SIG-M5 (cell line): ENCODE measurements around the gene PRRC1.

ENCODE experiments used
- DNase-seq: peaks from one replicate; lab custom pipeline; 2025; lab: John Stamatoyannopoulos, UW

The PRRC1 gene

DNA sequence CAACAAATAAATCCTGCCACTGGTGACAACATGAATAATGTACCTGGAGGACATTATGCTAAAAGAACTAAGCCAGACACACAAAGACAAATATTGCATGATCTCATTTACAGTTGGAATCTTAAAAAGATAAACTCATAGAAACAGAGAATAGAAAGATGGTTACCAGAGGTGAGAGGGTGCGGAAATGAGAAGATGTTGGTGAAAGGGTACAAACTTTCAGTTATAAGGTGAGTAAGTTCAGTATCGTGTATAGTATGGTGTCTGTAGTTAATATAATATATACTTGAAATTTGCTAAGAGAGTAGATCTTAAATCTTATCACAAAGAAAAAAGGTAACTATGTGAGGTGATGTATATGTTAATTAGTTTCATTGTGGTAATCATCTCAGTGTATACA, 63.3 kb downstream of the PRRC1 start:
- no peak for DNase-seq

DNA sequence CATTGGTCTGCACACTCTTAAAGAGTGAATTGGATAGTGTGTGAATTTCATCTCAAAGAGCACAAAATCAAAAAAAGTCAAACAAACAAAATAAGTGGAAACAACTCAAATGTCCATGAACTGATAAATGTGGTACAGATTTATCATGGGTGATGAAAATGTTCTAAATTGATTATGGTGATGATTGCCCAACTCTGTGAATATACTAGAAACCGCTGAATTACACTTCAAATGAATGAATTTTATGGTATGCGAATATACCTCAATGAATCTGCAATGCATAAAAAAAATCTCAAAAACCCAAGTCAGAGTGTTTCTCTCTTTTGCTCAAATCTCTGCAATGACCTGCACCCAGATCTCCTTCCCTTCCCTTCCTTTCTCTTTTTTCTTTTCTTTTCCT, 64.0 kb downstream of the PRRC1 start:
- no peak for DNase-seq

DNA sequence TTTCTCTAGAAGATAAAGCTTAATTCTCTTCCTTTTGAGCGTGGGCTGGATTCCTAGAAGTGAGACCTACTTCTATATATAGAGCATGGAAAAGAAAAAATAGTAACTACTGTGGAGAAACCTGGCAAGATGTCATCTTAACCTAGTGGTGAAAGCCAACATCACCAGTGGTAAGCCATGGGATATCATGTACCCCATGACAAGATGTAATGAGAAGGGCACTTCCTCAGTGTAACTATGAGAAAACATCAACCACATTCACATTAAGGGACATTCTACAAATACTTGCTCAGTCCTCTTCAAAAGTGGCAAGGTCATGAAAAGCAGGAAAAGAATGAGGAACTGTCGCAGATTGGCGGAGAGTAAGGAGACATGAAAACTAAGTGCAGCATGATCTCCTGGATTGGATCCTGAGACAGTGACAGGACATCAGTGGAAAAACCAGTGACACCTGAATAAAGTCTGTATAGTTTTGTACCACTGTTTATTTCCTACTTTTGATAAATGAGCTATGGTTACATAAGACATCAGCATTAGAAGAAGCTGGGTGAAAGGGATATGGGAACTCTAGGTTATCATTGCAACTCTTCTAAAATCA, 65.4 kb downstream of the PRRC1 start:
- no peak for DNase-seq

DNA sequence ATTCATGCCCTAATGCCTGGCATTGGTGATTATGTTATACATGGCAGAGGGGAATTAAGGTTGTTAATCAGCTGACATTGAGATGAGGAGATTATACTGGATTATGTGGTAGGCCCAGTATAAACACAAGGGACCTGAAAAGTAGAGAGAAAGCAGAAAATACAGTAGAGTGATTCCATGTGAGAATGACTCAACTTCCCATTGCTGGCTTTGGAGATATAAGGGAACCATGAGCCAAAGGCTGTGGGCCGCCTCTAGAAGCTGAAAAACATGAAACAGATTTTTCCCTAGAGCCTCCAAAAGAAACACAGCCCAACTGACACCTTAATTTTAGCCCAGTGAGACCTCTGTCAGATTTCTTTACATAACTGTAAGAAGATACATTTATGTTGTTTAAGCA, 66.4 kb downstream of the PRRC1 start:
- no peak for DNase-seq

DNA sequence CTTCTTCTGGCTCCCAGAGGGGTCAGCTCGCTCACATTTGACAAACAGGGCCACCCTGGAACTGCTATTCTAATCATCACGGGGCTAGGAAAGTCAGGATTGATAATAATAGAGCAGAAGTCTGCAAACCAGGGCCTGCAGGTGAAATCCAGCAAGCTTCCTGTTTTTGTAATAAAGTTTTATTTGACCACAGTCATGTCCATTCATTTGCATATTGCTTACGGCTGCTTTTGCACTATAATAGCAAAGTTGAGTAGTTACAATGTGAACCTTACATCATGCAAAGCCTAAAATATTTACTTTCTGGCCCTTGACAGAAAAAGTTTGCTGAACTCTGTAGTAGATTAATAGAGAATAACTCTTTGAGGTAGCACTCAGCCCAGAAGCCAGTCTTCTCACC, 68.2 kb downstream of the PRRC1 start:
- no peak for DNase-seq

DNA sequence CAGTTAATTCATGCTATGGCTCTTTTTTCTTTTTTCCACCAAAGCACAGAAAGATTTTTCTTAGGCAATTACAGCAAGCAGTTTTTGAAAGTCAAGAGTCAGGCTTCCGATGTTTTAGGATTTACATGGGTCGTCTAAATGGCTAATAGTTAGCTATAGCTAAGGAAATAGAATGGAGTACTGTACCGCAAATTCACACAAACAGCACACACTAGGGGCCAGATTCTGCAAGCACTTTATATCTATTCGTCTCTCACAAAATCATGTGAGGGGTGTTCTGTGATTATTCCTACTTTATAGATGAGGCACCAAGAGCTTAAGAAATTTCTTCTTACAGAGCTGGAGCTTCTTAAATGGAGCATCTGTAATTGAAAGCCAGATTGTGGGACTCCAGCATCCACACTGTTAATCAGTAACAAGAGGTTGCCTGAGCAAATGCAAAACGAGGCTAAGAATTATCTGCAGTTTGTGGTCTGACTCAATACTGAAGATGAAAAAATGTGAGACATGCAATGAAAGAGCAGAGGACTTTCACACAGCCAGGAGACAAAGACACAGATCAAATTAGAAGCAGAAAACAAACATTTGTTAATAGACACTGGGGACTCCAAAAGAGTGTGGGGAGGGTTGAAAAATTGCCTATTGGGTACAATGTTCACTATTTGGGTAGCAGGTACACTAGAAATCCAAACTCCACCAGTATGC, 68.8 kb downstream of the PRRC1 start:
- DNase-seq = no peak

DNA sequence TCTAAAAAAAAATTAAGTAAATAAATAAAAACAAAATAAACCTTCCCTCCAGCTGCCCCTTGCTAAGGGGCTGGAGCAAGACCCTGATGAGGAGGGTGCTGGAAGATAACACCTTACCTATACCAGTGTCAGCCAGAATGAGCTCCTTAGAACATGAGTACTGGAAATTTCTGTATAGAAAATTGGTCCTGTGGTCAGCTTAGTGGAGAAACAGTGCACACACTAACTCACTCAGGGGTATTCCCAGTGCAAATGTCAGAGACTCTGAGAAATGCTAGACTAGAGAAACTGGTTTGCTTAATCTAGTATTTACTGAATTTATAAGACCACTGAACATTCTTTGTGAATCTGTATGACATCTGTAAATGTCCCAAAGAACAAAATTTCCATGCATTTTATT, 69.4 kb downstream of the PRRC1 start:
- no peak for DNase-seq

DNA sequence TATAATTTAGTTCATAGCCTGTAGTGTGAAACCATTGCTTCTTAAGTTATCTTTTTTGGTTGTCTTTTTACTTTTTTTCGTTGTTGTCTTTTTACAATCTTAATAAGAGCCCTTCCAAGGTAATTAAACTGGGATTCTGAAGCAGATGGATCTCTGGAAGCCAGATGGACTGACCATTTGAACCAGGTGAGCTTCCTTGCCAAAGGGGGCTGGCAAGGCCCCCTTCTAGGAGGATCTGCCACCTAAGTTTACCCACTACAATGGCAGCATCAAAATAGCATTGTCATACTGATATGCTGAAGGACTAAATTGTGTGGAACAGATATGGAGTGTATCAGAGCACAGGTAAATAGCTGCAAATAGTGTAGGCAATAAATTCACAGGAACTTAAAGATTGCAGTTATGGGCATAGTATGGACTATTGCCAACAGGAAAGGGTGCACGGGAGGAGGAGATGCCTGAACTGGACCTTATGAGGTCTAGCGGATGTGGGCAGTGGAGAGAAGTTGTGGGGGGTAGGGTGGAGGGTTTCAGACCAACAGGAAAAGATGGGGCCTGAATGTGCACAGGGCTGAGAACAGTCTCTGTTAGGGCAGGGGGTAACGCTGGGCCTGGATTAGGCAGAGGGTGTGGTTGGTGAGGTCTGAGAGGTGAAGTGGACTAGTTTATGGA, 69.9 kb downstream of the PRRC1 start:
- no peak for DNase-seq

DNA sequence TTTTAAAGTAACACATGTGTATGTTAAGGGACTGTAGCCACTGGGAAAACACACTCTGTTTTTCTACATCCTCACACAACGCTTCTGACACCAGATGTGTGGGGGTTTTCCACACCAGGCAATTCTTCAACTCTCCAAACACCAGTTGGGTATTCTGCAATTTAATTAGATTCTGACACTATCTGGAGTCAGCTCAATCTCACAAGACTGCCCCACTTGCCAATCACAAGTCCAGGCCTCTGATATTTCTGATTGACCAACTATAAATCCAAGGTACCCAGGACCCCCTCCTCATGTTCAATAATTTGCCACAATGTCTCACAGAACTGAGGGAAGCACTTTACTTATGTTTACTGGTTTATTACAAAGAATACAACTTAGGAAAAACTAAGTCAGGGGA, 70.9 kb downstream of the PRRC1 start:
- no peak for DNase-seq

DNA sequence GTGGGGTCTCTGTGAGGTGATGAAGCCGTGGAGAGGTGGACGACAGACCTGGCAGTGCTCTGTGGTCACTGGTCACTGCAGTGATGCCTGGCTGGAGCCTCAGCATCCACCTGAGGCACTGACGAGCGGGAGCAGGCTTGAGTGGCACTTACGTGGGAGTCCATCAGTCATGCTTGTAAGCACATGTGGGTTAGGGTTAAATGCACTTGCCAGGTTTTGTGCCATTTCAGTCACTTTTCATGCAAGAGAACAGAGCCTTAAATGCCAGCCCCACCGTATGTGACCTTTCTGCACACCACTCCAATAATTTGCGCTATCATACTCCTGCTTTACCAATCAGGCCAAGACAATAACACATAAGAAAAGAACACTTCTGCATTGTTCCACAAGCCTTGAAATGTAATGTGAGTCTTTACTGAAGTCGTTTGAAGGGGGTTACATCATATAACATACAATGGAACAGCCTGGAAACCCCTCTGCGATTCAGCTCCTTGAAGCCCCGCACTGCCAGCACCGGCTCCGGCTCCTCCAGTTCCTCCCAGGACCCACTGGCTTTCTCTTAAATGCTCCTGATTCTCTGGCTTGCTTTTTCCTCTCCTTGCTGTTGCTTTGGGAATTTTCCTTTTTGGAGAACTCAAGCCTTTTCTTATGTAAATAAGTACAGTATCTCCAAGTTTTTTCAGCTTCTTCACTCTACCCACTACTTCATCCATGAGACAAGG, 72.0 kb downstream of the PRRC1 start:
- no peak for DNase-seq

DNA sequence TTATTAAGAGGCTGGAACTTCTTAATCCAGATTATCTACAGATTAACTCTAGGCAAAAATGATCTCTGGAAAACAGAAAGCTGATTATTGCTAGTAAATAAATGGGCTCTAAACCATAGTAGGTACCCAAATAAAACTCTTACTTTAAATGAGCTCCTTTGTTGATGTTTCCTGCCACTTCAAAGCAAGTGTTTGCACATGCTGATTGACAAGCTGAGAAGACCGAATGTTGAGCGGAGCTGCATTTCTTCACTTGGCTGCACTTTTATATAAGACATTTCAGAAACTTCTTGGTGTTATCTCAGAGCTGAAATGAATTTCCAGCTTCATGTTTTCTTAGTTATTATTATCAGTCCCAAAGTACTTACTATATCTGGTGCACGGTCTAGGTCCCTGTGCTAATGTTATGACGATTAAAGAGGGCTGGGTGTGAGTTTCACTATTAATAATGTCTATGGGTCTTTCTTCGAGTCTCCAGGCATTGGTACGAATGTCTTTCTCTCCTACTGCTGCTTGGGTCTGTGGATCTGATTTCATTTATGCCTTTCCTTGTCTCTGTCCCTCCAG, 72.8 kb downstream of the PRRC1 start:
- no peak for DNase-seq

DNA sequence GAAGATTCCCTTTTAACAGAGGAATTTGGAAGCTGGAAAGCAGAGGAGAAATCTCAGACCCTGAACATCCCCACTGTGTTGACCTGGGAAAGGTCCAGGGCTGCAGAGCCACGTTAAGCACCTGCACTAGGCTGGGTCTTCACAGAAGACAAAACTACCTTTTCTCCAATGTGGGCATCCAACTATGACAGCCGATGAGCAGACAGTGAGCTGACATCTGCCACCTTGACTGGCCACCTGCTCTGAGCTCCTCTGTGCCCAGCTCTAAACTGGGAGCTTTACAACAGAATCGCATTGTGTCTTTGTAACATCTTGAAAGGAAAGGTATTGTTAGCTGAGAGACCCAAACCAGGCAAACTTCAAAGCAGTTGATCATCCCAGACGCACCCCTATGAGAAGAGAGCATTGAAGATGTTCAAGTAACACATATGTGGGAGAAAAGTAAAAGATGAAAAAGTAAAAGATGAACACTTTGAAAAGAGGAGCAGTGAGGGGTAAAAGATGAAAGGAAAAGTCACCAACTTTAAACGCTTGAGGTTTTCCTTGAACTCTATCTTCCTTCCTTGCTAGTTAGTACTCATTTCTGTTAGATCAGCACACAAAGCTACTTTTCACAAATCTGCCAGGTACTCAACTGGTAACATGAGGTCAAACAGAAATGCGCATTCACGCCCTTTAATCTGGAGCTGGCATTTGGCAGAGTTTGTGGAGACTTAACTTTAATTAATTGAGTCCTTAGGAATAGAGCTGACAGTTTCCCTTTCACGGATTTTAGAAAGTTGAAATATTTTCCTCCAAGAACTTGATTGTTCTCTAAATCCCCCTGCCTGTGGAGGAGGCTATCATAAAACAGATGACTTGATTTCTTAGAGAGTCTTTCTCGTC, 78.3 kb downstream of the PRRC1 start:
- DNase-seq = no peak

DNA sequence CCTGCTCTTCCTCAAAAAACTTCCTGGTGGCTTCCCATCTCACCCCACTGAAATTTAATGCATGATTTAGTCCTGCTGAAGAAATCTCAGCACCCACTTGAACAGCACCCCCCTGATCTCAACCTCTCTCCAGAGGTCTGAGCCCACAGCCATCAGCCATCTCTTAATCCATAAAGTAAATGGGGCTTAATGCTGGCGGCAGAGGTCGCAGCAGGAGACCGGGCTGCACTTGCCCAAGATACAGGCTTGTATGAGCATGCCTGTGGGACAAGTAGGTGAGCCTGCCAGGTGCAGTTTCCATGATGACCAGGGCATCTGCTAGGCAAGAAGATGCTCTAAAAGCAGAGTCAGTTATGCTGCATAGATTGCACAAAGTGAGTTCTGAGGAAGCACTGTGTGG, 79.1 kb downstream of the PRRC1 start:
- DNase-seq = no peak

DNA sequence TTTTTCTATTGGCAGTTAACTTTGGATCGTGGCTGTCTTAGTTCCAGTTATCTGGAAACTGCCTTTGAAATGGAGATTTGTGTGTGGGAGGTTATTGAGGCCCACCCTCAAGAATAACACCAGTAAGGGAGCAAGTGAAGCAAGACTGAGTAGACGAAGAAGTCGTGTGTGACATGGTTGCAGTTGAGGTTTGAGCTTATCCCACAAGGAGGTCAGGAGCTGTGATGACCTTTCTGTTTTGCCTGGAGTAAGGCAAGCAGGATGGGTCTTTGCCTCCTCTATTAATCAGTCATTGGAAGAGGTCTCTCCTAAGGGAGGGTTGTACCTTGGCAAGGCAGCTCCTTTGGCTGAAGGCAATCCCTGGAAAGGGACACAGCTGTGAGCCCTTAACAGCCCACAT, 81.9 kb downstream of the PRRC1 start:
- DNase-seq = no peak

DNA sequence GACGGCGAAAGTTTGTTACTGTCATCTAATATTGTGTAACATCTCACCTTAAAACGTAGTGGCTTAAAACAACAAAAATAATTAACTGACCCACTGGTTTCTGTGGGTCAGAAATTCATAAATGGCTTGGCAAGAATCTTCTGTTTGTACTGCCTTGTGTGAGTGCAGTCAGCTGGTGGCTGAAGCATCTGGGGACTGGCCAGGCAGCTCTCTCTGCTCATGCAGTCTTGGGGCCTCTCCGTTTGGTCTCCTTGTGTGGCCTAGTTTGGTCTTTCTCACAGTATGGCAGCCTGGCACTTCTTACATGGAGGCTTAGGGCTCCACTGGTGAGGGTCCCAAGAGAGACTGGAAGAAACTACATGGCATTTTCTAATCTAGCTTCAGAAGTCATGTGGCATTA, 82.4 kb downstream of the PRRC1 start:
- no peak for DNase-seq

DNA sequence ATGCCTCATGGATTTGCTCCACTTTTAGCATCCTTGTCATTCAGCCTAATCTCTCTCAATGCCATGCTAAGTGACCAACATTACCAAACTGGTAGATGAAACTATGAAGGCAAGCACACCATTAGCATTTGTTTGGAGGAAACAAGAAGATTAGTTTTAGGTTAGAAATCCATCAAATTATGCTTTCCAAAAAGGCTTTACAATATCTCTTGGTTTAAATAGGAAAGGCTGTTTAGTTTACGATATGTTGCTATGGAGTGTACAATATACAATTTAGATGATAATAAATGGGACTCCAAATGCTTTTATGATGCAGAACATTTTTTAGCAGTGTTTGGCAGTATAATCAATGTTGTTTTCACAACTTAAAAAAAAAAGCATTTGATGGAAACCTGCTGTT, 83.7 kb downstream of the PRRC1 start:
- no peak for DNase-seq

DNA sequence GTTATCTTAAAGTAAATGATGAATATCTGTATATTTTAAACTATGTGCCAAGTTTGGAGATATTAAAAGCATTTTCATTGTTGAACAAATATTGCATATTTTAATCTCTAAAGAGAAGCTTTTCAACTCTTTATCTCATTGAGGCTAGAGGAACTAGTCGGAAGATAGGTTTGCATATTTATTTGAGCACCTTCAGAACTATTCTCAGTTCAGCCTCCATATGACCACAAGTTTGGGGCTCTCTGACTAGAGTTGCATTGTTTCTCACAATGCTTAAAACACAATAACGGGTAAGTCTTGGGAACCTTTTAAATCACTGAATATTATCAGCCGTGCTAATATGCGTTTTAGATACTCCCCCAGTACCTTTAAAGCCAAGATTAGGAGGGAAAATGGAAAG, 84.2 kb downstream of the PRRC1 start:
- DNase-seq = no peak

DNA sequence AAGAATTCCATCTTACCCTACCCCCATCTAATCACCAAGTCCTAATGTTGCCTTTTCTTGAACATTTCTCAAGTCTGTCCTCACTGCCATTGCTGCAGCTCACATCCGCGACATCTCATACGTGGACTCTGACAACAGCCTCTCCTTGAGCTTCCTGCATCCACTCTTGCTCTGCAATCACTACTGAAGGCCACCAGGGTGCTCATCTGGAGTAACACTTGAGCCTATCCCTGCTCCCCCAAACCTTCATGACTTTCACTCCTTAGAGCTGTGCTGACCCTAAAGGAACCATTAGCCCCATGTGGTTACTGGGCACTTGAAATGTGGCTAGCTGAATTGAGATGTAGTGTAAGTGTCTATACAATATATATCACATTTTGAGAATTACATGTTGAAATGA, 85.0 kb downstream of the PRRC1 start:
- DNase-seq = no peak

DNA sequence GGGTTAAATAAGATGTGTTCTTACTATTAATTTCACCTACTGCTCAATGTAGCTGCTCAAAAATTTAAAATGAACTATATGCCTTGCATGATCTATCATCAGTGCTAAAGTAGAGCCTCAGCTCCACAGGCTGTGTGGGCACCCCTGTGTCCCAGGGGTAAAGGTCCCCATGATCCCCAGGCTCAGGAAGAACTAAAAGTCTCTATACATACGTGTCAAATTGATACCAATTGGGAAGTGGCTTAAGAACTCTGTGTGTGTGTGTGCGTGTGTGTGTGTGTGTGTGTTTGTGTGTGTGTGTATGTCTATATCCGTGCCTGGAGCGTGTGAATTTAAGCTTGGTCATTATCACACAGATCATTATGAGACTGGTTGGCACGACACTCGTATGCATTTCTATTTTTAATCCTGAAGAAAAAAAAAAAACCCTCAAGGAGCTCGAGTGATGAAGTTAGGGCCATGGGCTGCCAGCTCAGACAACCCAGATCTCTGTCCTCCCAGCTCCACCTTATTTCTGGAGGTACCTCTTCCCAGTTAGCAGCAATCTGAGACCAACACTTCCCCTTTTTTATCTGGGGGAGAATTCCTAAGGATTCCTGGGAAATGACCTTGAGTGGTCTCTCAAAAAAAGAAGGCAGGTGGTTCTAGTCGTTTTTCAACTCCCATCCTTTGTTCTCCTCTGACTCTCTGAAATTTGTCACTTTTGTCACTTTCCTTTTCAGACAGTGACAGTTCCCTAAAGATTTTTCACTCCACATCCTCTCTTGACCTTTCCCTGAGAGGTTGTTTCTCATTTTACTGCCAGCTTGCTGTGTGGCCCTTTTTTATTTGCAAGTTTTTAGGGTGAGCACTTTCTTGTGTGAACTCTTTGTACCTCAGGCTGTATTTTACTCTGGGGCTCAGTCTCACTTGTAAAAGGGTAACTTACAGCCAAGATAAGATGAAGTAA, 85.7 kb downstream of the PRRC1 start:
- no peak for DNase-seq
